ENCODE data around the gene WASF3.
"Not testable (repeated sequence)": the region's sequence is repeated elsewhere in the genome, so short reads cannot be mapped to it uniquely, and the experiment has no call there.

WASF3 gene

GRCh38 chr13:26723620-26724019 is 166.1 kb downstream of the WASF3 start:
- DNase-seq, result not testable (repeated sequence)

- no peak for DNase-seq
Measured at GRCh38 chr13:26726684-26727083, 169.2 kb downstream of the WASF3 start.

- DNase-seq, result no peak
Measured at GRCh38 chr13:26727122-26727521, 169.6 kb downstream of the WASF3 start.

- no peak for DNase-seq
Measured at GRCh38 chr13:26727633-26728032, 170.2 kb downstream of the WASF3 start.

GRCh38 chr13:26735677-26736076 is 178.2 kb downstream of the WASF3 start:
- no peak for DNase-seq
